Globus pallidus (tissue), 1 donor: Measurements from ENCODE around the gene TMEM156.
A peak's percentile ranks its signal among the peaks of the same experiment; 100 is the strongest.

Experiments
- DNase-seq: peaks from one replicate; pipeline ENCODE4 v3.0.0-alpha.2; 2015; ENCODE audit warnings: low spot score

Gene TMEM156, protein sequence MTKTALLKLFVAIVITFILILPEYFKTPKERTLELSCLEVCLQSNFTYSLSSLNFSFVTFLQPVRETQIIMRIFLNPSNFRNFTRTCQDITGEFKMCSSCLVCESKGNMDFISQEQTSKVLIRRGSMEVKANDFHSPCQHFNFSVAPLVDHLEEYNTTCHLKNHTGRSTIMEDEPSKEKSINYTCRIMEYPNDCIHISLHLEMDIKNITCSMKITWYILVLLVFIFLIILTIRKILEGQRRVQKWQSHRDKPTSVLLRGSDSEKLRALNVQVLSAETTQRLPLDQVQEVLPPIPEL

DNA sequence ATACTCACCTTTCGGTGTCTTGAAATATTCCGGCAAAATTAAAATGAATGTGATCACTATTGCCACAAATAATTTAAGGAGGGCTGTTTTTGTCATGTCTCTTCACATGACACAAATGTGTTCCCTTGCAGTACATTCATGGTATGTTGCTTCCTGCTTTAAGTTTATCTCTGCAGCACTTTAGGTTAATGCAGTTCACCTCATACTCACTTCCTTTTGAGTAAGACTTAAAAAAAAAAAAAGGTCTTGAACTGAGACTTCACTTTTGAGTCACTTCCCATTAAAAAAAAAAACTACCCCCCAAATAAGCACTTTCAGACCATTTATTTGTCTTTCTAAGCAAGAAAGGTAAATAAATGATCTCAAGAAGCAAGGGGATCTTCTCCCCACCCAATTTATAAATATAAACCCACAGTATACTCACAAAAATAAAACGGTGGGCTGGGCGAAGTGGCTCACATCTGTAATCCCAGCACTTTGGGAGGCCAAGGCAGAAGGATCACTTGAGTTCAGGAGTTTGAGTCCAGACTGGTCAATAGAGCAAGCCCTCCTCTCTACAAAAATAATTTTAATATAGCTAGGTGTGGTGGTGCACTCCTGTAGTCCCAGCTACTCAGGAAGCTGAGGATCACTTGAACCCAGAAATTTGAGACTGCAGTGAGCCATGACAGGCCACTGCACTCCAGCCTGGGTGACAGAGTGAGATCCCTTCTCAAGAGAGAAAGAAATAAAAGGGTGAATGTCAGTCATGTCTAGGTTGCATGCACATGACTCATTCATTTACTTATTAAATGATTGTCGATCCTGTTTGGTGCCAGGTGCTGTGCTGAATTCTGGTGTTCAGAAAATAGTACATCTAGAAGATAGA, at the start of gene TMEM156:
Gene TMEM156, minus strand, starts transcription at position 192 of the 868 bp plus-strand sequence. Its CDS starts 96 bp downstream, at position 96.
- DNase-seq = peak; percentile 24

DNA sequence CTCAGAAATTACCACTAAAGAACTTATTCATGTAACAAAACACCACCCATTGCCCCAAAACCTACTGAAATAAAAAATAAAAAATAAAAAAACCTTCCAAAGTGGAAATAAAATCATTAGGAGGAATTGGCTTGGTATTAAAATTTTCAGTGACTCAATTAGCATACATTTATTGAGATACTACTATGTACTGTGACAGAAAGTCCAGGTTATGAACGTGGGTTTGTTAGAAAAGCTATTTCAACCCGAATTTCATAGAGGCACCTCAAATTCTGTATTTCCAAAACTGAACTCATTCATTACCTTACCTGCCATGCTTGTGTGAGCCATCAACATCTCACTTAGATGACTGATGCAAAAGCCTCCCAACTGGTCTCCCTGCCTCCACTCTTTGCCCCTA, 46.6 kb upstream of the TMEM156 start:
- no peak for DNase-seq

DNA sequence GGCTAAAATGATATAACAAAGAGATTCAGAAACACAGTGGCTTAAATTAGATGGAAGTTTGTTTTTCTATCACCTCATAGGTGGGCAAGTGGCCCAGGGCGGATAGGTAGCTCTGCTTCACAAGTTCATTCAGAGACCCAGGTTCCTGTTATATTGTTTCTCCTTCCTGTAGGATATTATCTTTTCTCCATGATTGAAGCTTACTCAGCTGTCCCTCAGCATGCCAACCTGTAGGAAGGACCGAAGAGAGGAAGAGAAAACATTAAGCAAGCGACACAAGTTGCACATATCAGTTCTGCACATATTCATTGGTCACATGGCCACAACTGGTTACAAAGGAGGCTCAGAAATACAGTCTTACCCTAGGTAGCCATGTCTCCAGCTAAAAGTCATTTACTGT, 36.7 kb upstream of the TMEM156 start:
- DNase-seq = no peak

DNA sequence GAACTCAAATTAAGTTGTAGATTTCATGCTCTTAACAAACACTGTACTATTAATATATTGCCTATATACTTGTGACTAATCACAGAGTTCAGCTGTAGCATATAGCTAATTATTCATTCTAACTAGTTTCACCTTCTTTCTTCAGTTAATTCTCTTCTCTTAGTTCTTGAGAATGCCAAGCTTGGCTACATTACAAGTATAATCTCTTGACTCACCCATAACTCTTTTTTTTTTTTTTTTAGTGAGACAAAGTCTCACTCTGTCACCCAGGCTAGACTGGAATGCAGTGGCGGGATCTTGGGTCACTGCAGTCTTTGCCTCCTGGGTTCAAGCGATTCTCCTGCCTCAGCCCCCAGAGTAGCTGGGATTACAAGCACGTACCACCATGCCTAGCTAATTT, 35.2 kb upstream of the TMEM156 start:
- no peak for DNase-seq

DNA sequence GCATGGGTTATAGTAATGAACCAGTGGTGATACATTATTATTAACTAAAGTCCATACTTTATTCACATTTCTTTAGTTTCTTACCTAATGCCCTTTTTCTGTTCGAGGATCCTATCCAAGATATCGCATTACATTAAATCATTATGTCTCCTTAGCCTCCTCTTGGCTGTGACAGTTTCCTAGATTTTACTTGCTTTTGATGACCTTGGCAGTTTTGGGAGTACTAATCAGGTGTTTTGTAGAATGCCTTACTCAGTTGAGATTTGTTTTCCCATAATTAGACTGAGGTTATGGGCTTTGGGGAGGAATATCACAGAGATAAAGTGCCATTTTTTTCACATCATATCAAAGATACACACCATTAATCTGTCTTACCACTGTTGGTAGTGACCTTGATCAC, 34.8 kb upstream of the TMEM156 start:
- DNase-seq = no peak

DNA sequence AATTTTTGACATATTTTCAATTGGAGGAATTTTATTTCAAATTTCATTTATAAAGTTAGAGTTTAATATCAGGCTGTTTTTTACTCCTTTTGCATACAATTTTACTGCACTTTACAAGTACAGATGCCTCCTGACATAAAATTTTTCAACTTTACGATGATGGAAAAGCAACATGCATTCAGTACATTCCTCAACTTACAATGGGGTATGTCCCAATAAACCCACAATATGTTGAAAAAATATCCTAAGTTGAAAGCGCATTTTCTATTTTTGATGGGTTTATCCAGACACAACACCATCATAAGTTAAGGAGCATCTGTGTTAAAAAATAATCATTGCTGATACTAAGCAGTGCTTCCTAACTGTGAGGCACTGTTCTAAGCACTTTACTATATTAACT, 34.2 kb upstream of the TMEM156 start:
- no peak for DNase-seq

DNA sequence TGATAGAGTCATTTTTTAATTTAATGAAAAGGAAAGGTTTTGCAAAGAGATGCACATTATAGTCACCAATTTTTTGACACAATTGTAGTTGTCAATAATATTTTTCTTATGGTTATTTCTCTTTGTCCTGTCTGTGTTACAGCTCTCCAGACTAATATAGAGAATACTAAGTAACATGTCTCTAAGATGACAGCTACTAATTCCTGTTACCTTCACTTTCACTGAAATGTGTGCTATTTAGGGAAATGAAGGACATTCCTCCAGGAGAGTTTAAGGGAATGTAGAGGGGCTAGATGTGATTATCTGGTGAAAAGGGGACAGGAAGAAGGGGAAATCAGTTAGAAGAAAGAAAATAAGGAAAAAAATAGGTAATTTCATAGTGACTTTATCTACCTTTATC, 31.2 kb upstream of the TMEM156 start:
- no peak for DNase-seq

DNA sequence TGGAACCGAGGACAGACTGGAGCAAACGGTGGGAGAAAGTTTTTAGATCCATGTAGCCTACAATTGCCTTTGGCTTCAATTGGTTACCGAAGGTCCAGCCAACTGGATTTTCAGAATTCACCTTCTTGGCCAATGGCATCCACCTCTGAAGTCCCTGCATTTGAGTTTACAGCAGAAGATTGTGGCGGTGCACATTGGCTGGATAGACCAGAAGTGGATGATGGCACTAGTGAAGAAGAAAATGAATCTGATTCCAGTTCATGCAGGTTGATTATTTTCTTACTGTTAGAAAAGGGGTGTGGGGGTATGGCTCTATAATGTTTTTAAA, 30.5 kb upstream of the TMEM156 start:
- DNase-seq = no peak

DNA sequence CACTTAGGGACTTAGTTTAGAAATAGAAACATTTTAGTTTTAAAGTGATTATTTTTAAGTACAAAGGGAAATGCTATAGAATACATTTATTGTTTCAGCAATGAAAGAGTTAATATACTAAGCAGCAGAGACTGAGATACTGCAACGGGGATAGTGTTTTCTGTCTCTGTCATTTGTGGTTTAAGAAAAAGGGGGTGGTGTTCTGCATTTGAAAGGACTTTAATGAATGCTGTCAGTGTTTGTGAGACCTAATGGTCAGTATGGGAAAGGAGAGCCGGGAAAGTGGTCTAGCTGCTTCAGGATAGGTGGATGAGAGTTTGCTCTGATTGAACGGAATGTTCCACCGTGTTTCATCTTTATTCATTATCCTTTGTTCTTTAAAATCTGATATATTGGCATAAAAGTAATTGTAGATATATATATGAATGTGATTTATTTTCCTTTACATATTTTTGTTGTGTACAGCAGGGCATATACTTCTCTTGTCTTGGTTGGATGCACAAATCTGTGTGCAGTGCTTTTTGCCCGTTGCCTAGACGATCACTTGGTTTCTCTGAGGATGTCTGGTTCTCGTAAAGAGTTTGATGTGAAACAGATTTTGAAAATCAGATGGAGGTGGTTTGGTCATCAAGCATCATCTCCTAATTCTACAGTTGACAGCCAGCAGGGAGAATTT, 30.0 kb upstream of the TMEM156 start, which contains the start of gene KLHL5:
Gene KLHL5, plus strand, starts transcription at position 139 of the 676 bp plus-strand sequence. Its CDS starts 421 bp downstream, at position 560.
- peak; percentile 27 for DNase-seq

DNA sequence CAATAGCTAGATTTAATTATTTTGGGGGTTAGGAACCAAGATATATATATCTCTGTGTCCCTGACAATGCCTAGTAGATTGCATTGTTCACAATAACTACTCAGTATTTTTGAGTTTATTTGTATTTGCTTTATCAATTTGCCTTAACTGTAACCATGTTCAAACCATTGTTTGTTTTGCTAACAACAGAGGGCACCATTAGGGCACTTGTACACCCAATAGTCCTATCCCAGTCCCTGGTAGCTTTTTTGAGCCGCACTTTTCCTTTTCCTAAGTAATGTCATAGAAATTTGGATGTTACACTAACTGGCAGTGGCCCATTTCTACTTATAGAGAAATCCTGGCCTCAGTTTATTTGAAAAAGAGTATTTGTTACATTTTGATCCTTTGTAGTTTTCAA, 29.2 kb upstream of the TMEM156 start:
- DNase-seq = no peak

DNA sequence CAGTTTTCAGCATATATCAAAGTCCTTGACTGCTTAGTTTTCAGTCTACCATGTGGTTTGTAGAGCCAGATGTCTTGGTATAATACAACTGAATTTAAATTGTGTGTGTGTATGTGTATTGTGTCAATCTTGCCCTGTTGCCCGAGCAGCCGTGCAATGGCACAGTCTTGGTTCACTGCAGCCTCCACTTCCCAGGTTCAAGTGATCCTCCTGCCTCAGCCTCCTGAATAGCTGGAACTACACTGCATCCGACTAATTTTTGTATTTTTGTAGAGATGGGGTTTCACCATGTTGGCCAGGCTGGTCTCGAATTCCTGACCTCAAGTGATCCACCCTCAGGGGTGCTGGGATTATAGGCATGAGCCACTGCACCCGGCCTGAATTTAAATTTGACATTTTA, 23.8 kb upstream of the TMEM156 start:
- no peak for DNase-seq

DNA sequence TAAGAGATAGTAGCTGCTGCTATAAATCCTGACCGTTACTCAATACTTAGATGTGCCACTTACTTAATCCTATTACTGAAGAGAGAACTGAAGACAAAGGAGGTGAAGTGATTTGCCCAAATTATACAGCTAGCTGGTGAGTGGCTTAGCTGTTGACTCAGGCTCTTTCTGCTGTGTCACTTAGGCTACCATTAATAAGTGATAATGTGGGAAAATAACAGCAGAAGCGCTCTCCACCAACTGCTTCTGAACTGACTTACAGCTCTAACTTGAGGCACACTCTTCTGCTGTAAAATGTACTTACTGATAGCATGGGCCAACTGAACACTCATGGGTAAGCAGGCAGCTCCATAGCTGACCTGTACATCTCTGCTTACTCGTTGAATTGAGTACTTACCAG, 22.3 kb upstream of the TMEM156 start:
- DNase-seq = no peak

DNA sequence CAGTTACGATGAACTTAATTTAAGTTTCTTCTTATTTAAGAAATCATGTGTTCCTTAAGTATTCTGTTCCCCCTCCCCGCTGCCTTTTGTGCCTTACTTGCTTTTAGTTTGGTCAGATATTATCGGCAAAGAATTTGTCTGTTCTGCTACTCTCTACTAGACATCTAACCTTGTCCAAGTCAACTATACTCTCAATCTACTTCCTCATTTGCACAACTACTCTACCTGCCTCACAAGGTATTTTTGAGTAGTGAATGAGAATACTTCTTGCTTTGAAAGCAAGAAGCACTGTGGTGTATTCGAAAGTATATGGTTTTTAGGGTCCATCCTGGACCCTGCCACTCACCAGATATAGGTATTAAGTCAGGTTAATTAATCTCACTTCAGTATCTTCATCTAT, 21.8 kb upstream of the TMEM156 start:
- no peak for DNase-seq

DNA sequence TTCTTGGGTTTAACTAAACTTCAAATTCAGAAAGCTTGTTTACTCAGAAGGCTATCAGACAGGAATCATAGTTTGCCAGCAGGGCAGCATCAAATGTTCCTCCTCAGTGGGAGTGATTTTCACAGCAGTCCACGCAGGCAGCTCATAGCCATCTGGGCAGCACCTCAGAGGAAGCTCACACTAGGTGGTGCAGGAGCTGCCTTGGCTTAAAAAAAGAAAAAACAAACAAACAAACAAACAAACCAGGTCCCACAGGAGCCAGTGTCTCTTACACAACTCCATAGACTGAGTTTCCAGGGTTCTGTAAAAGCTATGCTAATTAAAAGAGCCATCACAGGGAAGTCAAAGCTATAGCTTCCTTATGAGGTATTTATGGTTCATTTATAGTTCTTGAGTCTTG, 19.3 kb upstream of the TMEM156 start:
- DNase-seq = no peak

DNA sequence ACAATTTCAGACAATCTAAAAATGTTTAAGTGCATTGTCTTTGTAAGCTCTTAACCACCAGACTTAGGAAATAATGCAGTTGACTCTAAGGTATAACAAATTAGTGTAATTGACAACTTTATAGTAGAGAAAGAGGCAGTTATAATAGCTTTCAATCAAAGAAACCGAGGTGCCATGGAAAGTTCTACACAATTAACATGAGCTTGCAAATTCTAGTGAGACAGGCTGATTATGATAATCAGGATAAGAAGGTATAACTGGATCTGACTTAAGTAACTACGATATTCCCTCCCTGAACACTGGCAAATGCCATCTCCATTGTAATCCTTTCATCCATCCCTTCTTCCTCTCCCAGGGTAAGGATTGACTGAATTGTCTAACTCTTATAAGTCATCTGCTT, 18.4 kb upstream of the TMEM156 start:
- DNase-seq = no peak

DNA sequence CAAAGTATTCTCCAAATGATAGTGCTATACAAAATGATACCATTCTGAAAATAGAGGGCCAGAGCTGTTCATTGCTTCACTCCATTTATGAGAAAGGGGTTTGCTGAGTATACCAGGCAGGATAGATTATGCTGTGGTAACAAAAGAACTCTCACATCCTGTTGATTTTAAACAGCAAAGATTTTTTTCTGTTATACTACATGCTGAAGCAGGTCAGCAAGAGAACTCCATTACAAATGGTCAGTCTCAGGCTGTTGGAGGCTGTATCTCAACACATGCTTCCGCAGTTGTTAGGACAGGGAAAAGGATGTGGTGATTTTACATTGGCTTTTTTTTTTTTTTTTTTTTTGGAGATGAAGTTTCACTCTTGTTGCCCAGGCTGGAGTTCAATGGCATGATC, 16.1 kb upstream of the TMEM156 start:
- DNase-seq = no peak

DNA sequence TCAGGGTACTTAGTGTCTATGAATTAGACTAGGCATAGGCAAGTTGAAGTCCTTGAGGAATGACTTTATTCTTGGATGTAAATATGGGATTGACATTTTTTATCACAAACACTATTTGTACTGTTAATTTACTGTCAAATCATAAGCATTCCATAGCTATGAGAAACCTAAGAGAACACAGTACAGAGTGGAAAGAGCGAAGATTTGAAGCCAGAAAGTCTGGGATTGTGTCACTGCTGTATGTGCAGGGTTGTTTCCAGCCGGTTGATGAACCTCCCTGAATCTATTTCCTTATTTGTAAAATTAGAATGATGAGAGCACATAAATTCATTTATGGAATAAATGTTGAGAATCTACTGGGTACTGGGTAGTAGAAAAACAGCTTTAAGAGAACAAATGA, 15.5 kb upstream of the TMEM156 start:
- DNase-seq = no peak

DNA sequence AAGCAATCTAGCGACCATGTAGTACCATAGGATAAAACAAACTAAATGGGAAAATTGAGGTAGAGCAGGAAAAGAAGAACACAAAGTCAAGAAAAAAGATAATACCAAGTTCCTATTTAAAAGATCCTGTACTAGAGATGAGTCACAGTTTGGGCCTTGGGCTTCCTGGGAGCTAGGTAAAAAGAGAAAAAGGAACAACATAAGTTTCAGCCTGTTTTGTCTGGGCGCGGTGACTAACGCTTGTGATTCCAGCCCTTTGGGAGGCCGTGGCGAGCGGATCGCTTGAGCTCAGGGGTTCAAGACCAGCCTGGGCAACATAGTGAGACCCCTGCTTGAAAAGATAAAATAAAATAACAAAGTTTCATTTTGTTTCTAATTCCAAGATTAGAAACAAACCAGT, 14.0 kb upstream of the TMEM156 start:
- no peak for DNase-seq

DNA sequence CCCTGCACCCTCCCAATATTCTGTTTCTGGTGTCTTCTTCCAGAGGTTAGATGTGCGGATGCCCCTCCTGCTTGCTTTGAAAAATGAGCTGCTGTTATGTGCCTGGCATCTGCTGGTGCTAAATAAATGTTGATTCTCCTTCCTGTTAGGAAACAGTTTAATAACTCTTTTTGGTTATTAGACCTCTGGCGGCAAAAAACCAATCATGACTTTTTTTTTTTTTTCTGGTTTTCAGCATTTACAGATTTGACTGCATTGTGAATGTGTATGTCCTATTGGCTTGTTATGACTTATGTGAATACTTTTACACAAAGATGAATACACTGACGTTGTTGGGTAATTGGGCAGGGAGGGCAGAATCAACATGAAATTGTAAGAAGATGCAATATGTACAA, 13.6 kb upstream of the TMEM156 start:
- DNase-seq = no peak

DNA sequence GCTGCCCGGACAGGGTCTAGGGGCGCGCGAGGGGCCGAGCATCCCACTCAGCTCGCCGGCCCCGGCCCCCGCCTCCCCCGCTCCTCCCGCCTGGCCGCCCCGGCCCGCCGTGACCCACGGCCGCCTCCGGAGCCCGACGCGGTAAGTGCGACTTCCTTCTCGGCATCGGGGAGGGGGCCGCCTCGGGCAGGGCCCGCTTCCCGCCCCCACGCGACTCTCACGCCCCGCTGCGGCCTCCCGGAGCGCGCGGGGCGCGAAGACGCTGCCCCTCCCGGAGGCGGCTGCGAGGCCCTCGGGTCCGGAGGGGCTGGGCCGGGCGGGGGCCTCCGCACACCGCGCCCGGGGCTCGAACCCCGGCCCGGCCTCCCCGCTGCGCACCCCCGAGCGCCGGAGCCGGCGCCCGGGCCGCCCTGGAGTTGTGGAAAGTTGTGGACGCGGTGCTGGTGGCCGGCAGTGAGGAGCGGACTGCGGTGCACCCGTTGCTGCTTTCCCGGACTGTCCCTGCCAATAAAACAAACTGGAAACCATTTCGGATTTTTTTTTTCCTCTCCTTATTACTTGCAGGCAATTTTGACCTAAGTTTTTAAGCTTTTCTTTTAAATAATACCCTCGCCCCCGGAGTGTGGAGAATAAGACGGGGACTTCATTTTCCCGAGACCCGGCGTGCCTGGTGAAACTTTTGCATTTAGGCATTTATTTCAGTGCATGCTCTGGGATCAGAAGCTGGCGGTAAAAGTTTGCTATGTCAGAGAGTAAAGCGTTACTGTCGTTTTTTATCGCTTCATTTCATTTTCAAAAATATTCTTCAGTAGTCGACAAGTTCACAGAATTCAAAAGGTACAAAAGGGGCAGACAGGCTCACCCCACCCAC, 13.0 kb upstream of the TMEM156 start:
- peak; percentile 45 for DNase-seq

DNA sequence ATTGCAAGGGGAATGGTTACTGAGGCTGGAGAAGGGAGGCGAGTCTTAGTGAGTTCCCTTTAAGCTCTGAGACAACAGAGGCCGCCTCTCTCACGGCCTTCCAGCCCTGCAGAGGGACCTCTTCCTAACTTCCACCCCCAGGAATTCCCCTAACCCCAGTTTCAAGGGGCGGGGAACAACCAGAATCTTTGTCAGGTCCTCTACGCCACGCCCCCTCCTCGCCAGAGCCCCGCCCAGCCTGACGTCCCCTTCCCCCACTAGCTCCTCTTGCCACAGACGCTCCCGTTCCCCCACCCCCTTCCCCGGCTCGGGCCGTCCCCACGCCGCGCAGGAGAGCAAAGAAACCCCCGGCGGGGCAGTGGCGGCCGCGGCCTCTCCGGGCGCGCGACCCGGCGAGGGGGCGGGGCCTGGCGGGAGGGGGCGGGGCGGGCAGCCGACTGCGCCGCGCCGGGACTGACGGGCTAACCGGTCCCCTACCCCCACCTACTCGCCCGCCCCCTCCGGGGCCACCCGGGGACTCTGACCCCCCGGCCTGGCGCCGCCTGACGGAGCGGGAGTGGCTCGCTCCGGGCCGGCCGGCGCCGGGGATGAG, 12.3 kb upstream of the TMEM156 start:
- peak; percentile 92 for DNase-seq
